GM21423 (cell line): ENCODE data around the gene NCOA3.
"Not testable (repeated sequence)": the region's sequence is repeated elsewhere in the genome, so short reads cannot be mapped to it uniquely, and the experiment has no call there.

ENCODE experiments used
- ATAC-seq: cut with Tn5 transposase; IDR thresholded peaks from one replicate; pipeline ENCODE4 v1.9.1; 2021; ENCODE audit warnings: mild to moderate bottlenecking, moderate library complexity; ENCODE audit not compliant: unreplicated experiment

The NCOA3 gene

GRCh38 chr20:47500082-47500481, 1.6 kb upstream of the NCOA3 start:
- not testable (repeated sequence) for ATAC-seq

GRCh38 chr20:47500554-47500953, 1.1 kb upstream of the NCOA3 start:
- ATAC-seq, result no peak

- ATAC-seq, result peak; percentile 12
Measured at GRCh38 chr20:47501116-47501481, 588 bp upstream of the NCOA3 start.

GRCh38 chr20:47502271-47503239, 868 bp downstream of the NCOA3 start:
- no peak for ATAC-seq

- no peak for ATAC-seq
Measured at GRCh38 chr20:47503685-47504084, 2.0 kb downstream of the NCOA3 start.

- no peak for ATAC-seq
Measured at GRCh38 chr20:47506335-47506734, 4.6 kb downstream of the NCOA3 start.

- ATAC-seq, result no peak
Measured at GRCh38 chr20:47506850-47507249, 5.2 kb downstream of the NCOA3 start.

GRCh38 chr20:47507275-47507981, 5.7 kb downstream of the NCOA3 start:
- not testable (repeated sequence) for ATAC-seq

- ATAC-seq, result no peak
Measured at GRCh38 chr20:47508278-47508677, 6.6 kb downstream of the NCOA3 start.

GRCh38 chr20:47509104-47509661, 7.5 kb downstream of the NCOA3 start:
- ATAC-seq, result no peak

GRCh38 chr20:47509685-47510084, 8.0 kb downstream of the NCOA3 start:
- ATAC-seq, result no peak

GRCh38 chr20:47515843-47516242, 14.2 kb downstream of the NCOA3 start:
- no peak for ATAC-seq

- ATAC-seq, result no peak
Measured at GRCh38 chr20:47521059-47521808, 19.5 kb downstream of the NCOA3 start.

GRCh38 chr20:47524015-47524784, 22.5 kb downstream of the NCOA3 start:
- ATAC-seq, result no peak

- ATAC-seq, result no peak
Measured at GRCh38 chr20:47527004-47527800, 25.5 kb downstream of the NCOA3 start.

GRCh38 chr20:47529840-47530239, 28.2 kb downstream of the NCOA3 start:
- ATAC-seq, result no peak

- no peak for ATAC-seq
Measured at GRCh38 chr20:47531458-47531857, 29.8 kb downstream of the NCOA3 start.

- ATAC-seq, result no peak
Measured at GRCh38 chr20:47532002-47532401, 30.3 kb downstream of the NCOA3 start.

GRCh38 chr20:47533518-47534062, 31.9 kb downstream of the NCOA3 start:
- ATAC-seq, result no peak
